Naive thymus-derived CD8-positive, alpha-beta T cell (primary cell): ENCODE data around the gene TENT4B. TPM values are rescaled to one million over a fixed set of nuclear protein-coding genes. Genes with fewer than 3 reads are reported as not detected.

ENCODE experiments used
- ATAC-seq, 2 donors: fragments of 150-1000 bp; cut with Tn5 transposase in 1 of 2; sonication (Bioruptor Pico), chemical (Tn5 transposase) in 1 of 2; 1 replicate in 1 of 2; 2 replicates in 1 of 2; pipeline ENCODE4 v1.10.0; 2021; ENCODE audit warnings: mild to moderate bottlenecking in 2 of 2, moderate library complexity in 2 of 2
- POLR2A ChIA-PET: fragments of 350-600 bp; sonication (Branson Sonifier 250); formaldehyde crosslinking; loops from one replicate; lab custom pipeline; 2021; ENCODE audit warnings: antibody characterized with exemption; lab: Charles Lee
- DNase-seq, 10 donors: peaks; one replicate each; pipeline versions ENCODE4 v3.0.0 to v3.0.0-alpha.2; 2020 to 2022
- H3K27ac Mint-ChIP-seq, 10 donors: one replicate each; pipeline ENCODE4 v1.8.0; 2020 to 2022; ENCODE audit warnings: mild to moderate bottlenecking in 10 of 10, mixed read lengths in 10 of 10, moderate library complexity in 4 of 10, inconsistent platforms in 1 of 10
- H3K27me3 Mint-ChIP-seq, 5 donors: one replicate each; pipeline ENCODE4 v1.8.0; 2021 to 2022; ENCODE audit warnings: mixed read lengths in 5 of 5
- H3K36me3 Mint-ChIP-seq, 3 donors: one replicate each; pipeline ENCODE4 v1.8.0; 2020 to 2022; ENCODE audit warnings: mixed read lengths in 3 of 3, mild to moderate bottlenecking in 2 of 3, inconsistent platforms in 1 of 3
- H3K4me1 Mint-ChIP-seq, 4 donors: one replicate each; pipeline ENCODE4 v1.8.0; 2021 to 2022; ENCODE audit warnings: mixed read lengths in 4 of 4
- H3K4me3 Mint-ChIP-seq, 10 donors: one replicate each; pipeline ENCODE4 v1.8.0; 2020 to 2022; ENCODE audit warnings: mild to moderate bottlenecking in 10 of 10, mixed read lengths in 10 of 10, moderate library complexity in 6 of 10, inconsistent platforms in 1 of 10
- H3K9me3 Mint-ChIP-seq, 9 donors: one replicate each; pipeline ENCODE4 v1.8.0; 2020 to 2022; ENCODE audit warnings: mixed read lengths in 9 of 9, mild to moderate bottlenecking in 3 of 9, inconsistent platforms in 1 of 9, moderate library complexity in 1 of 9
- polyA plus RNA-seq, 3 donors: library from polyadenylated mRNA; unstranded; fragments of 300-500 nt; fragmentation: Illumina TruSeq; gene quantifications; one replicate each; pipeline ENCODE4 v1.2.3, GENCODE V29; 2021
- total RNA-seq, 8 experiments: library from RNA in 2 of 8; stranded (reverse) in 2 of 8; gene quantifications; one replicate each; pipeline ENCODE4 v1.2.3 and lab custom pipeline; 2021 to 2026

TENT4B gene
- total and polyA plus RNA-seq, 5 experiments from 2014 or later: 5.3 to 27.0 (median 8.3) TPM

GRCh38 chr16:50270510-50271147 is 117.5 kb downstream of the TENT4B start:
- Mint-ChIP-seq H3K9me3 (no peaks in the 10 kb centered on the region), H3K27me3 (no peaks in the 10 kb centered on the region), H3K4me3 (peak overlapping the region; percentile 90 to 99 (median 95)), H3K36me3 (peaks cover 0 to 4% (median 2%) of the 10 kb centered on the region in 3 donors), H3K27ac (peak overlapping the region; percentile 90 to 99 (median 97)), H3K4me1 (peaks cover 52 to 98% (median 88%) of the 10 kb centered on the region in 4 donors)
- ATAC-seq (peak in 1 of 2 donors; percentile 4), DNase-seq (peak in 1 of 10 donors; percentile 51)
- POLR2A ChIA-PET: interaction anchor here (1.0 to 15.0 kb wide), 2 partner anchors 8 to 13 kb away, joined by 4 to 238 read pairs; no protein-coding TSS in a partner anchor

GRCh38 chr16:50271148-50272041 is 118.3 kb downstream of the TENT4B start:
- H3K4me1 Mint-ChIP-seq: peaks cover 51 to 97% (median 88%) of the 10 kb centered on the region in 4 donors
- H3K9me3 Mint-ChIP-seq: no peaks in the 10 kb centered on the region
- H3K27me3 Mint-ChIP-seq: no peaks in the 10 kb centered on the region
- DNase-seq: peak in 1 of 10 donors; percentile 46
- POLR2A ChIA-PET: interaction anchor here (1.0 to 15.0 kb wide), 4 partner anchors 8 to 42 kb away, joined by 3 to 238 read pairs (median 6); no protein-coding TSS in a partner anchor
- H3K4me3 Mint-ChIP-seq: peak overlapping the region; percentile 61 to 99 (median 89)
- H3K36me3 Mint-ChIP-seq: peaks cover 0 to 4% (median 2%) of the 10 kb centered on the region in 3 donors
- no peak for ATAC-seq
- H3K27ac Mint-ChIP-seq: peak overlapping the region; percentile 90 to 99 (median 97)

- peaks cover 50 to 96% (median 91%) of the 10 kb centered on the region in 4 donors for H3K4me1 Mint-ChIP-seq
- H3K36me3 Mint-ChIP-seq: peaks cover 0 to 4% (median 2%) of the 10 kb centered on the region in 3 donors
- DNase-seq (peak in 1 of 10 donors; percentile 56), ATAC-seq (no peak)
- H3K27ac Mint-ChIP-seq: peak overlapping the region; percentile 95 to 99 (median 97)
- H3K4me3 Mint-ChIP-seq: peak overlapping the region; percentile 61 to 99 (median 90)
- H3K27me3 Mint-ChIP-seq: no peaks in the 10 kb centered on the region
- POLR2A ChIA-PET: interaction anchor here (0.8 to 15.0 kb wide), 6 partner anchors 10 to 121 kb away, joined by 3 to 238 read pairs (median 8); no protein-coding TSS in a partner anchor
- H3K9me3 Mint-ChIP-seq: no peaks in the 10 kb centered on the region
Observed at GRCh38 chr16:50272111-50272571, 119.0 kb downstream of the TENT4B start.

GRCh38 chr16:50272687-50273381 is 119.7 kb downstream of the TENT4B start:
- DNase-seq (peak in 1 of 10 donors; percentile 23), ATAC-seq (no peak)
- POLR2A ChIA-PET: interaction anchor here (0.8 to 15.0 kb wide), 8 partner anchors 11 to 121 kb away, joined by 3 to 238 read pairs (median 7); no protein-coding TSS in a partner anchor
- Mint-ChIP-seq H3K4me3 (peak overlapping the region; percentile 82 to 94 (median 90)), H3K27me3 (no peaks in the 10 kb centered on the region), H3K4me1 (peaks cover 50 to 97% (median 93%) of the 10 kb centered on the region in 4 donors), H3K27ac (peak overlapping the region; percentile 95 to 99 (median 97)), H3K36me3 (peaks cover 0 to 4% (median 2%) of the 10 kb centered on the region in 3 donors), H3K9me3 (no peaks in the 10 kb centered on the region)

GRCh38 chr16:50273382-50273690 is 120.2 kb downstream of the TENT4B start:
- Mint-ChIP-seq H3K36me3 (peaks cover 0 to 4% (median 2%) of the 10 kb centered on the region in 3 donors), H3K27me3 (no peaks in the 10 kb centered on the region), H3K4me3 (peak overlapping the region; percentile 82 to 94 (median 90)), H3K27ac (peak overlapping the region; percentile 95 to 99 (median 97)), H3K9me3 (no peaks in the 10 kb centered on the region), H3K4me1 (peaks cover 53 to 98% (median 95%) of the 10 kb centered on the region in 4 donors)
- POLR2A ChIA-PET: interaction anchor here (0.8 to 15.0 kb wide), 9 partner anchors 8 to 40 kb away, joined by 3 to 238 read pairs (median 7); partner anchors contain the start of gene ADCY7
- no peak for ATAC-seq
- DNase-seq: peak in 1 of 10 donors; percentile 50

- peak in 4 of 10 donors; percentile 35 to 66 (median 42) for DNase-seq
- Mint-ChIP-seq H3K4me3 (peak overlapping the region; percentile 82 to 94 (median 90)), H3K27me3 (no peaks in the 10 kb centered on the region), H3K9me3 (no peaks in the 10 kb centered on the region), H3K36me3 (peaks cover 0 to 4% (median 2%) of the 10 kb centered on the region in 3 donors), H3K4me1 (peaks cover 55 to 100% (median 95%) of the 10 kb centered on the region in 4 donors), H3K27ac (peak overlapping the region; percentile 95 to 99 (median 97))
- ATAC-seq: peak; percentile 24 to 42
- POLR2A ChIA-PET: interaction anchor here (0.6 to 15.0 kb wide), 18 partner anchors 8 to 1655 kb away, joined by 3 to 238 read pairs (median 6); partner anchors contain the start of genes ADCY7 and CNEP1R1
Observed at GRCh38 chr16:50273888-50274325, 120.8 kb downstream of the TENT4B start.

DNA sequence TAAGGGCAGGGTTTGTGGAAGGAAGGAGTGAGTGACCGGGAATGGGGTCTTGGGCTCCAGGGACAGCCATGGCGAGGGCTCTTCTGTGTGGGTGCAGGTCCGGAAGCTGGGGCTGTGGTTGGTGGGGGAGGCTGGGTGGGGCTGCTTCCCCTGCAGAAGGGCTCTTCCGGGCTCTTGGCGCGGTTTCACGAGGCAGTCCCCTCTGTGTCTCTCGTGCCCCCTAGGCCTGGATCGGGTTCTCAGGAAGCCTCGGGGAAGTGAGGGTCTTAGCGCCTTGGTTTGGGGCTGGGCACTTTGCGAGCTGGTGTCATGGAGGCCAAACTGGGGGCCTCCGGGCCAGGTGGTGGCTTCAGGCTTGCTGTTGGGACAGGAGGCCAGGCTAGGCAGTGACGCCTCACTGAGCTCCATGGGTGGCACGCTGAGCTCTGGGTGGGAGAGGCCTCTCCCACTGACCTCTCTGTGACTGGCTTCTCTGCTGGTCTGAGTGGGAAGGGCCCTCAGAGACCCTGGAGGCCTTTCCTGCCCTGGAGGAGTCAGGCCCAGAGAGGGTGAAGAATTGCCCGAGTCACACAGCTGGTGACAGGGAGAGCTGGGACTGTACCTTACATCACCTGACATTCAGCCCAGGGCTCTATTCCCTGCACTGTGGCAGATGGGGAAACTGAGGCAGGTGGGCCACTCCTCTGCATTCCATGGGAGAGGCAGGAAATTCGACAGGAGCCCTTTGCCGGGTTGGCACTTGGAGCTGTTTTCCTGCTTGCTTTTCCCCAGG is 121.4 kb downstream of the TENT4B start:
- DNase-seq (peak; percentile 40 to 78 (median 62)), ATAC-seq (peak; percentile 70 to 78)
- no peaks in the 10 kb centered on the region for H3K27me3 Mint-ChIP-seq
- H3K27ac Mint-ChIP-seq: peak overlapping the region; percentile 95 to 99 (median 97)
- POLR2A ChIA-PET: interaction anchor here (0.6 to 15.0 kb wide), 20 partner anchors 9 to 1656 kb away, joined by 3 to 238 read pairs (median 4); partner anchors contain the start of genes ADCY7 and CNEP1R1
- no peaks in the 10 kb centered on the region for H3K9me3 Mint-ChIP-seq
- peaks cover 54 to 100% (median 95%) of the 10 kb centered on the region in 4 donors for H3K4me1 Mint-ChIP-seq
- H3K36me3 Mint-ChIP-seq: peaks cover 0 to 7% (median 2%) of the 10 kb centered on the region in 3 donors
- H3K4me3 Mint-ChIP-seq: peak overlapping the region; percentile 82 to 94 (median 90)

- DNase-seq: peak in 1 of 10 donors; percentile 32
- peak overlapping the region; percentile 67 to 94 (median 90) for H3K4me3 Mint-ChIP-seq
- H3K4me1 Mint-ChIP-seq: peaks cover 56 to 100% (median 95%) of the 10 kb centered on the region in 4 donors
- ATAC-seq: no peak
- peaks cover 0 to 8% (median 2%) of the 10 kb centered on the region in 3 donors for H3K36me3 Mint-ChIP-seq
- no peaks in the 10 kb centered on the region for H3K27me3 Mint-ChIP-seq
- POLR2A ChIA-PET: interaction anchor here (0.9 to 15.0 kb wide), 16 partner anchors 9 to 397 kb away, joined by 3 to 238 read pairs (median 6); partner anchors contain the start of genes ADCY7 and CNEP1R1
- no peaks in the 10 kb centered on the region for H3K9me3 Mint-ChIP-seq
- peak overlapping the region; percentile 95 to 99 (median 97) for H3K27ac Mint-ChIP-seq
Observed at GRCh38 chr16:50275098-50275415, 122.0 kb downstream of the TENT4B start.

- ATAC-seq: no peak
- peaks cover 0 to 10% (median 0%) of the 10 kb centered on the region in 3 donors for H3K36me3 Mint-ChIP-seq
- POLR2A ChIA-PET: interaction anchor here (0.5 to 15.0 kb wide), 11 partner anchors 8 to 1667 kb away, joined by 3 to 238 read pairs (median 7); partner anchors contain the start of genes ADCY7 and CNEP1R1
Observed at GRCh38 chr16:50275428-50276325, 122.6 kb downstream of the TENT4B start.

DNA sequence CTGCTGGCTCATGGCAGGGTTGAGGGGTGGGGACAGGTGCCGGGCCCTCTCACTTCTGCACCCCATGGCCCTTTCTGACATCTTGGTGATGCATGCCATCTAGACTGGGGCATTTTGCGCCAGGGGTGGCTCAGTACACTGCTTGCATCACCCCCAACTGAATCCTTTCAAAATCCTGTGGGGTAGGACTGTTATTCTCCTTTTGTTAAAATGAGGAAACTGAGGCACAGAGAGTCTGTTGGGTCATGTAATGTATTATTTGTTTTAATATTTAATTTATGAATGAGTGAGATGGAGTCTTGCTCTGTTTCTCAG is 123.2 kb downstream of the TENT4B start:
- Mint-ChIP-seq H3K27me3 (no peaks in the 10 kb centered on the region), H3K9me3 (no peaks in the 10 kb centered on the region), H3K27ac (peak overlapping the region in 9 of 10 donors; percentile 68 to 99 (median 97)), H3K4me3 (peak overlapping the region in 7 of 10 donors; percentile 8 to 94 (median 67)), H3K4me1 (peaks cover 55 to 100% (median 94%) of the 10 kb centered on the region in 4 donors), H3K36me3 (peaks cover 0 to 8% (median 0%) of the 10 kb centered on the region in 3 donors)
- no peak for DNase-seq
- no peak for ATAC-seq
- POLR2A ChIA-PET: interaction anchor here (0.5 to 15.0 kb wide), 5 partner anchors 8 to 1668 kb away, joined by 3 to 238 read pairs (median 11); partner anchors contain the start of gene ADCY7

More at GRCh38 chr16:50275428-50276325, 122.6 kb downstream of the TENT4B start:
- H3K4me3 Mint-ChIP-seq: peak overlapping the region; percentile 67 to 94 (median 90)
- H3K4me1 Mint-ChIP-seq: peaks cover 58 to 100% (median 95%) of the 10 kb centered on the region in 4 donors
- peak in 1 of 10 donors; percentile 6 for DNase-seq
- H3K27ac Mint-ChIP-seq: peak overlapping the region; percentile 95 to 99 (median 97)
- H3K27me3 Mint-ChIP-seq: no peaks in the 10 kb centered on the region
- no peaks in the 10 kb centered on the region for H3K9me3 Mint-ChIP-seq
